Testis (tissue), 2 donors: ENCODE results near the gene BCL2L11.

ENCODE experiments used
- CTCF ChIP-seq, 3 experiments: fragments of 450-650 bp in 2 of 3; fragments of 200-600 bp in 1 of 3; sonication (generic) in 1 of 3; IDR thresholded peaks; one replicate each; pipeline ENCODE4 v1.5.1; 2016 to 2019; ENCODE audit warnings: antibody characterized with exemption in 3 of 3, mild to moderate bottlenecking in 2 of 3, moderate library complexity in 1 of 3
- POLR2A ChIP-seq: fragments of 450-650 bp; IDR thresholded peaks from one replicate; pipeline ENCODE4 v1.6.1; 2017; ENCODE audit warnings: antibody characterized with exemption, mild to moderate bottlenecking, moderate library complexity

GRCh38 chr2:111142101-111142500 is 21.4 kb downstream of the BCL2L11 start:
- TF ChIP-seq CTCF (IDR thresholded peaks at IDR 0.05) (no peak), POLR2A (no peak)
